IMR-90 (cell line): ENCODE results near the gene ANHX. TPM values are rescaled to one million over a fixed set of nuclear protein-coding genes. Genes with fewer than 3 reads are reported as not detected.

ENCODE experiments used
- ATAC-seq: fragments of 200-7000 bp; cut with Tn5 transposase; 2 replicates; pipeline ENCODE4 v1.9.1; 2020; ENCODE audit warnings: low read depth, mild to moderate bottlenecking, moderate library complexity
- BruUV-seq: library from RNA; stranded (reverse); fragments of 400-500 nt; replicated peaks from 2 replicates; lab custom pipeline; 2021; lab: Mats Ljungman, UMichigan
- CTCF ChIA-PET: fragments of 300-600 bp; formaldehyde crosslinking; extraction: SDS; loops from one replicate; lab custom pipeline; 2021; ENCODE audit warnings: antibody characterized with exemption; lab: Yijun Ruan, JAX
- POLR2A ChIA-PET: fragments of 300-600 bp; sonication (Branson Sonifier 250); formaldehyde crosslinking; loops from one replicate; lab custom pipeline; 2022; ENCODE audit warnings: antibody characterized with exemption; ENCODE audit not compliant: unreplicated experiment; lab: Charles Lee
- DNase-seq: peaks from one replicate; pipeline ENCODE4 v3.0.0; 2013
- H2AFZ ChIP-seq: replicated peaks from 2 replicates; pipeline ENCODE3; 2013; ENCODE audit warnings: low read length, mild to moderate bottlenecking; ENCODE audit not compliant: poor library complexity
- H2AK5ac ChIP-seq: 2 replicates; pipeline ENCODE4 v1.6.1; 2013; ENCODE audit warnings: low read depth, low read length, inconsistent platforms
- H2AK9ac ChIP-seq: replicated peaks from 2 replicates; pipeline ENCODE3; 2013; ENCODE audit warnings: mild to moderate bottlenecking, low read depth, low read length, moderate library complexity; ENCODE audit not compliant: poor library complexity
- H2BK120ac ChIP-seq: 2 replicates; pipeline ENCODE4 v1.6.1; 2013; ENCODE audit warnings: low read depth, low read length, inconsistent platforms
- H2BK15ac ChIP-seq: 3 replicates; pipeline ENCODE4 v1.6.1; 2013; ENCODE audit warnings: low read depth, low read length, inconsistent platforms
- H2BK20ac ChIP-seq: 2 replicates; pipeline ENCODE4 v1.6.1; 2013; ENCODE audit warnings: low read depth, mild to moderate bottlenecking, inconsistent platforms, low read length, moderate library complexity
- H2BK5ac ChIP-seq: 2 replicates; pipeline ENCODE4 v1.6.1; 2013; ENCODE audit warnings: mild to moderate bottlenecking, low read depth, low read length, inconsistent platforms; ENCODE audit not compliant: poor library complexity, severe bottlenecking
- H3K14ac ChIP-seq: replicated peaks from 2 replicates; pipeline ENCODE4 v1.6.1; 2013; ENCODE audit warnings: low read depth, low read length, inconsistent platforms
- H3K18ac ChIP-seq: 2 replicates; pipeline ENCODE4 v1.6.1; 2013; ENCODE audit warnings: low read depth, low read length, control low read depth
- H3K23ac ChIP-seq: 2 replicates; pipeline ENCODE4 v1.6.1; 2013; ENCODE audit warnings: low read depth, low read length, inconsistent platforms
- H3K27ac ChIP-seq: 2 replicates; pipeline ENCODE4 v1.5.1; 2013; ENCODE audit warnings: mild to moderate bottlenecking, control low read depth, low read length; ENCODE audit not compliant: insufficient read depth
- H3K27me3 ChIP-seq: 2 replicates; pipeline ENCODE4 v1.6.1; 2013; ENCODE audit warnings: low read length; ENCODE audit not compliant: control insufficient read depth, insufficient read depth
- H3K36me3 ChIP-seq: 2 replicates; pipeline ENCODE4 v1.6.1; 2013; ENCODE audit warnings: low read length, mixed read lengths; ENCODE audit not compliant: control insufficient read depth, insufficient read depth
- H3K4ac ChIP-seq: 2 replicates; pipeline ENCODE4 v1.6.1; 2013; ENCODE audit warnings: low read depth, low read length, inconsistent platforms
- H3K4me1 ChIP-seq: 2 replicates; pipeline ENCODE4 v1.6.1; 2013; ENCODE audit warnings: low read length, mixed read lengths; ENCODE audit not compliant: control insufficient read depth, insufficient read depth
- H3K4me2 ChIP-seq: 2 replicates; pipeline ENCODE4 v1.6.1; 2013; ENCODE audit warnings: low read depth, mild to moderate bottlenecking, control low read depth, low read length, moderate library complexity
- H3K4me3 ChIP-seq: 2 replicates; pipeline ENCODE4 v1.5.1; 2013; ENCODE audit warnings: low read depth, mild to moderate bottlenecking, control low read depth, low read length, moderate library complexity; ENCODE audit not compliant: insufficient read depth
- H3K56ac ChIP-seq: 2 replicates; pipeline ENCODE4 v1.6.1; 2013; ENCODE audit warnings: low read length, inconsistent platforms; ENCODE audit not compliant: insufficient read depth; ENCODE audit errors: extremely low read depth
- H3K79me1 ChIP-seq, 2 experiments: 2 replicates each; pipeline ENCODE4 v1.6.1; 2013; ENCODE audit warnings: low read length in 2 of 2, inconsistent platforms in 1 of 2, low read depth in 1 of 2
- H3K9ac ChIP-seq: 2 replicates; pipeline ENCODE4 v1.6.1; 2013; ENCODE audit warnings: low read depth, low read length, control low read depth
- H3K9me1 ChIP-seq: 2 replicates; pipeline ENCODE4 v1.6.1; 2013; ENCODE audit warnings: low read length, inconsistent platforms; ENCODE audit not compliant: insufficient read depth
- H3K9me3 ChIP-seq: 2 replicates; pipeline ENCODE4 v1.6.1; 2013; ENCODE audit warnings: low read length; ENCODE audit not compliant: control insufficient read depth, insufficient read depth
- H4K20me1 ChIP-seq: 2 replicates; pipeline ENCODE4 v1.6.1; 2013; ENCODE audit warnings: low read length, inconsistent platforms; ENCODE audit not compliant: insufficient read depth
- H4K5ac ChIP-seq: 2 replicates; pipeline ENCODE4 v1.6.1; 2013; ENCODE audit warnings: mild to moderate bottlenecking, low read depth, low read length, control low read depth
- H4K8ac ChIP-seq, 2 experiments: 2 replicates each; pipeline ENCODE4 v1.6.1; 2013; ENCODE audit warnings: low read depth in 2 of 2, low read length in 2 of 2, control low read depth in 1 of 2, inconsistent platforms in 1 of 2
- H4K91ac ChIP-seq: 2 replicates; pipeline ENCODE4 v1.6.1; 2013; ENCODE audit warnings: low read depth, low read length, inconsistent platforms; ENCODE audit not compliant: insufficient read depth
- BHLHE40 ChIP-seq: fragments of 150-350 bp; IDR thresholded peaks from 2 replicates; pipeline ENCODE4 v1.6.1; 2016; ENCODE audit warnings: mild to moderate bottlenecking, low read depth, low read length
- CEBPB ChIP-seq: IDR thresholded peaks from 2 replicates; pipeline ENCODE4 v1.6.1; 2012; ENCODE audit warnings: low read depth, low read length, improper control_type of control experiment
- CHD1 ChIP-seq: IDR thresholded peaks from 2 replicates; pipeline ENCODE4 v1.6.1; 2012; ENCODE audit warnings: low read depth, low read length, improper control_type of control experiment
- FOS ChIP-seq: fragments of 150-350 bp; IDR thresholded peaks from 2 replicates; pipeline ENCODE4 v1.6.1; 2016; ENCODE audit warnings: low read depth, low read length
- MAFK ChIP-seq: IDR thresholded peaks from 2 replicates; pipeline ENCODE4 v1.6.1; 2012; ENCODE audit warnings: low read depth, low read length, improper control_type of control experiment
- MAZ ChIP-seq: IDR thresholded peaks from 2 replicates; pipeline ENCODE4 v1.6.1; 2012; ENCODE audit warnings: low read depth, mild to moderate bottlenecking, low read length, improper control_type of control experiment, moderate library complexity, borderline replicate concordance
- MXI1 ChIP-seq: IDR thresholded peaks from 2 replicates; pipeline ENCODE4 v1.6.1; 2012; ENCODE audit warnings: low read depth, mild to moderate bottlenecking, low read length, moderate library complexity, borderline replicate concordance
- NFE2L2 ChIP-seq: fragments of 150-350 bp; IDR thresholded peaks from 2 replicates; pipeline ENCODE4 v1.6.1; 2016; ENCODE audit warnings: low read depth, mild to moderate bottlenecking, low read length
- POLR2A ChIP-seq: IDR thresholded peaks from 2 replicates; pipeline ENCODE4 v1.6.1; 2012; ENCODE audit warnings: mild to moderate bottlenecking, low read depth, low read length
- RAD21 ChIP-seq: IDR thresholded peaks from 2 replicates; pipeline ENCODE4 v1.6.1; 2012; ENCODE audit warnings: low read length, improper control_type of control experiment
- RCOR1 ChIP-seq: IDR thresholded peaks from 2 replicates; pipeline ENCODE4 v1.6.1; 2012; ENCODE audit warnings: mild to moderate bottlenecking, low read length, improper control_type of control experiment; ENCODE audit not compliant: insufficient replicate concordance
- RFX5 ChIP-seq: IDR thresholded peaks from 2 replicates; pipeline ENCODE4 v1.8.0; 2012; ENCODE audit warnings: low read depth, mild to moderate bottlenecking, low read length, moderate library complexity
- SMC3 ChIP-seq: fragments of 150-350 bp; IDR thresholded peaks from 2 replicates; pipeline ENCODE4 v1.6.1; 2016; ENCODE audit warnings: low read depth, mild to moderate bottlenecking, antibody characterized with exemption, low read length, moderate library complexity
- WGBS, 2 experiments: methylation state at CpG; one replicate each; pipeline versions ENCODE4 v1.1.5 to v1.1.7; 2013; ENCODE audit warnings: missing lambda C conversion rate in 2 of 2; ENCODE audit not compliant: insufficient read length in 1 of 2; ENCODE audit errors: extremely low coverage in 2 of 2; 5-methylcytosine and 5-hydroxymethylcytosine counted together
- dilution Hi-C: fragments of 300-500 bp; cut with HindIII; formaldehyde crosslinking; loops from one replicate; pipeline ENCODE4 v1.14.3; 2018; ENCODE audit warnings: low sequenced_read_pairs; ENCODE audit not compliant: unreplicated experiment
- in situ Hi-C: fragments of 300-500 bp; cut with MboI; formaldehyde crosslinking; loops from 3 replicates; pipeline ENCODE4 v1.14.3; 2019; ENCODE audit warnings: low sequenced_read_pairs, inconsistent platforms, mixed read lengths
- intact Hi-C: fragments of 100-400 bp; cut with micrococcal nuclease; formaldehyde crosslinking; loops from 2 replicates; pipeline ENCODE4 v1.10.0; 2022
- polyA plus RNA-seq, 3 experiments: library from polyadenylated mRNA; depleted of rRNA; stranded (reverse); fragments of >200 nt; gene quantifications; 2 replicates each; pipeline ENCODE4 v1.2.3, GENCODE V29; 2012; ENCODE audit warnings: low replicate concordance in 1 of 3
- total RNA-seq: library from RNA; depleted of rRNA; stranded (reverse); fragments of >200 nt; gene quantifications from 2 replicates; pipeline ENCODE4 v1.2.3, GENCODE V29; 2012
- TF ChIP-seq, protein P1 (sequence below): fragments of 150-350 bp; IDR thresholded peaks from 2 replicates; pipeline ENCODE4 v1.6.1; 2017; ENCODE audit warnings: mild to moderate bottlenecking, antibody characterized with exemption, low read length, low read depth
- TF ChIP-seq, protein P2 (sequence below): conservative IDR thresholded peaks from 2 replicates; pipeline ENCODE4 v1.5.1; 2012; ENCODE audit warnings: mild to moderate bottlenecking, low read depth, low read length, improper control_type of control experiment
- TF ChIP-seq, protein P3 (sequence below): fragments of 150-350 bp; IDR thresholded peaks from 2 replicates; pipeline ENCODE4 v1.6.1; 2016; ENCODE audit warnings: low read depth, mild to moderate bottlenecking, low read length, moderate library complexity, borderline replicate concordance

The ANHX gene
- total and polyA plus RNA-seq, 2 of the 4 experiments (the other 2 are of a cell fraction) = not detected

DNA sequence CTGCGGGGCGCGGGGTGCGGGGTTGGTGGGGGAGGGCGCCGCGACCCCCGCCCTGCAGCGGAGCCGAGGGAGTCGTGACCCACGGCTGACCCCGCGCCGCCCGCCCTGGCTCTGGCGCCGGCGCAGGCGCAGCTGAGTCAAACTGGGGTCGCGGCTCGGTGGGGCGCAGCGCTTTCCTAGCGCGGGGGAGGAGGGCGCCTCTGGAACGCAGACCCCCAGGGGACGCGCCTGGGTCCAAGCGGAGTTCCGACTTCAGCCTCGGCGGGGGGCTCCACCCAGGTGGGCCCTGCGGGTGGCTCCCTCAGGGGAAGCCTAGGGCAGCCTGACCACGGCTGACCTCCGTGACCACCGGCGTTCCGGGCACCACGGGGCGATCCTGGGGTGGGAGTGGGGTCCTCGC is 467 bp upstream of the ANHX start:
- Histone ChIP-seq H3K9me3 (peaks cover 51% of the 10 kb centered on the region), H3K36me3 (no peaks in the 10 kb centered on the region), H3K27ac (no peak overlapping the region), H2AK5ac (no peak overlapping the region), H4K5ac (no peak overlapping the region), H3K56ac (no peak overlapping the region), H3K23ac (no peak overlapping the region), H4K8ac (no peak overlapping the region), H2BK120ac (no peak overlapping the region), H3K4me3 (no peak overlapping the region), H3K79me1 (no peaks in the 10 kb centered on the region), H3K4ac (no peak overlapping the region), H2BK5ac (no peak overlapping the region), H2BK15ac (no peak overlapping the region), H3K9ac (no peak overlapping the region), H3K4me2 (no peak overlapping the region), H2AFZ (no peak overlapping the region), H3K9me1 (no peaks in the 10 kb centered on the region), H3K14ac (no peak overlapping the region), H3K4me1 (no peaks in the 10 kb centered on the region), H4K91ac (no peak overlapping the region), H3K18ac (no peak overlapping the region), H4K20me1 (no peaks in the 10 kb centered on the region), H2BK20ac (no peak overlapping the region), H3K27me3 (no peaks in the 10 kb centered on the region), H2AK9ac (no peak overlapping the region)
- DNase-seq (no peak), ATAC-seq (no peak)
- no TSS peak for BruUV-seq
- in situ Hi-C loops = no loop called here
- ChIA-PET POLR2A (no interaction called here), CTCF (no interaction called here)
- TF ChIP-seq CHD1 (no peak), FOS (no peak), POLR2A (no peak), RFX5 (no peak), RAD21 (no peak), BHLHE40 (no peak), CEBPB (no peak), RCOR1 (no peak), SMC3 (no peak), NFE2L2 (no peak), MAFK (no peak), MAZ (no peak), MXI1 (no peak)
- TF ChIP-seq, protein P1, sequence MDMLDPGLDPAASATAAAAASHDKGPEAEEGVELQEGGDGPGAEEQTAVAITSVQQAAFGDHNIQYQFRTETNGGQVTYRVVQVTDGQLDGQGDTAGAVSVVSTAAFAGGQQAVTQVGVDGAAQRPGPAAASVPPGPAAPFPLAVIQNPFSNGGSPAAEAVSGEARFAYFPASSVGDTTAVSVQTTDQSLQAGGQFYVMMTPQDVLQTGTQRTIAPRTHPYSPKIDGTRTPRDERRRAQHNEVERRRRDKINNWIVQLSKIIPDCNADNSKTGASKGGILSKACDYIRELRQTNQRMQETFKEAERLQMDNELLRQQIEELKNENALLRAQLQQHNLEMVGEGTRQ = no peak
- TF ChIP-seq, protein P2, sequence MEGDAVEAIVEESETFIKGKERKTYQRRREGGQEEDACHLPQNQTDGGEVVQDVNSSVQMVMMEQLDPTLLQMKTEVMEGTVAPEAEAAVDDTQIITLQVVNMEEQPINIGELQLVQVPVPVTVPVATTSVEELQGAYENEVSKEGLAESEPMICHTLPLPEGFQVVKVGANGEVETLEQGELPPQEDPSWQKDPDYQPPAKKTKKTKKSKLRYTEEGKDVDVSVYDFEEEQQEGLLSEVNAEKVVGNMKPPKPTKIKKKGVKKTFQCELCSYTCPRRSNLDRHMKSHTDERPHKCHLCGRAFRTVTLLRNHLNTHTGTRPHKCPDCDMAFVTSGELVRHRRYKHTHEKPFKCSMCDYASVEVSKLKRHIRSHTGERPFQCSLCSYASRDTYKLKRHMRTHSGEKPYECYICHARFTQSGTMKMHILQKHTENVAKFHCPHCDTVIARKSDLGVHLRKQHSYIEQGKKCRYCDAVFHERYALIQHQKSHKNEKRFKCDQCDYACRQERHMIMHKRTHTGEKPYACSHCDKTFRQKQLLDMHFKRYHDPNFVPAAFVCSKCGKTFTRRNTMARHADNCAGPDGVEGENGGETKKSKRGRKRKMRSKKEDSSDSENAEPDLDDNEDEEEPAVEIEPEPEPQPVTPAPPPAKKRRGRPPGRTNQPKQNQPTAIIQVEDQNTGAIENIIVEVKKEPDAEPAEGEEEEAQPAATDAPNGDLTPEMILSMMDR = no peak
- TF ChIP-seq, protein P3, sequence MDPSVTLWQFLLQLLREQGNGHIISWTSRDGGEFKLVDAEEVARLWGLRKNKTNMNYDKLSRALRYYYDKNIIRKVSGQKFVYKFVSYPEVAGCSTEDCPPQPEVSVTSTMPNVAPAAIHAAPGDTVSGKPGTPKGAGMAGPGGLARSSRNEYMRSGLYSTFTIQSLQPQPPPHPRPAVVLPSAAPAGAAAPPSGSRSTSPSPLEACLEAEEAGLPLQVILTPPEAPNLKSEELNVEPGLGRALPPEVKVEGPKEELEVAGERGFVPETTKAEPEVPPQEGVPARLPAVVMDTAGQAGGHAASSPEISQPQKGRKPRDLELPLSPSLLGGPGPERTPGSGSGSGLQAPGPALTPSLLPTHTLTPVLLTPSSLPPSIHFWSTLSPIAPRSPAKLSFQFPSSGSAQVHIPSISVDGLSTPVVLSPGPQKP = no peak
- intact Hi-C loops = no loop called here
- 43% methylated on average over 13 of the region's 44 CpGs; no CpG with 5 or more reads in 1 of the 2 experiments for WGBS, 2 experiments
- dilution Hi-C loops = no loop called here
